SK-N-SH treated with all-trans-retinoic acid at 6 μM for 48 hours (cell line): ENCODE data around the gene MTFR1L.
A peak's percentile ranks its signal among the peaks of the same experiment; 100 is the strongest.

Experiments used
- ATAC-seq: fragments of 200-7000 bp; cut with Tn5 transposase; 3 replicates; pipeline ENCODE4 v1.9.1; 2020; ENCODE audit warnings: mild to moderate bottlenecking, moderate library complexity
- ARNTL ChIP-seq: fragments of 450-650 bp; formaldehyde crosslinking; IDR thresholded peaks from 2 replicates; pipeline ENCODE4 v1.5.0; 2020; ENCODE audit warnings: low read depth, mild to moderate bottlenecking, moderate library complexity, borderline replicate concordance
- BACH2 ChIP-seq: fragments of 250-450 bp; sonication (Bioruptor Pico); IDR thresholded peaks from 2 replicates; pipeline ENCODE4 v1.9.0; 2021; ENCODE audit warnings: mild to moderate bottlenecking, borderline replicate concordance
- CSDC2 ChIP-seq: fragments of 250-450 bp; sonication (Bioruptor Pico); IDR thresholded peaks from 2 replicates; pipeline ENCODE4 v1.5.0; 2020; ENCODE audit warnings: mild to moderate bottlenecking, moderate library complexity
- ESRRG ChIP-seq: fragments of 250-450 bp; sonication (Bioruptor Pico); IDR thresholded peaks from 2 replicates; pipeline ENCODE4 v1.6.1; 2021; ENCODE audit warnings: mild to moderate bottlenecking
- GLIS3 ChIP-seq: fragments of 250-450 bp; sonication (Bioruptor Pico); IDR thresholded peaks from 2 replicates; pipeline ENCODE4 v1.5.0; 2020; ENCODE audit warnings: mild to moderate bottlenecking, moderate library complexity
- ISL1 ChIP-seq: fragments of 250-450 bp; sonication (Bioruptor Pico); IDR thresholded peaks from 2 replicates; pipeline ENCODE4 v2.1.2; 2022; ENCODE audit warnings: mild to moderate bottlenecking, moderate library complexity
- OSR1 ChIP-seq: fragments of 250-450 bp; sonication (Bioruptor Pico); IDR thresholded peaks from 2 replicates; pipeline ENCODE4 v1.8.0; 2022; ENCODE audit warnings: moderate library complexity, mild to moderate bottlenecking, inconsistent platforms
- PPARA ChIP-seq: fragments of 250-450 bp; sonication (Bioruptor Pico); IDR thresholded peaks from 2 replicates; pipeline ENCODE4 v1.5.0; 2020; ENCODE audit warnings: mild to moderate bottlenecking, borderline replicate concordance
- RARB ChIP-seq: fragments of 250-450 bp; sonication (Bioruptor Pico); IDR thresholded peaks from 2 replicates; pipeline ENCODE4 v1.8.0; 2021; ENCODE audit warnings: mild to moderate bottlenecking, moderate library complexity
- SNAI2 ChIP-seq: fragments of 250-450 bp; sonication (Bioruptor Pico); IDR thresholded peaks from 2 replicates; pipeline ENCODE4 v1.5.0; 2020; ENCODE audit warnings: mild to moderate bottlenecking, moderate library complexity
- TCF4 ChIP-seq: fragments of 250-450 bp; sonication (Bioruptor Pico); IDR thresholded peaks from 2 replicates; pipeline ENCODE4 v1.8.0; 2021; ENCODE audit warnings: mild to moderate bottlenecking, moderate library complexity, borderline replicate concordance
- TOX ChIP-seq: fragments of 250-450 bp; sonication (Bioruptor Pico); IDR thresholded peaks from 2 replicates; pipeline ENCODE4 v1.8.0; 2021; ENCODE audit warnings: mild to moderate bottlenecking, moderate library complexity, borderline replicate concordance
- ZC3H10 ChIP-seq: fragments of 250-450 bp; sonication (Bioruptor Pico); IDR thresholded peaks from 2 replicates; pipeline ENCODE4 v1.5.1; 2021; ENCODE audit warnings: mild to moderate bottlenecking, moderate library complexity
- ZFP3 ChIP-seq: fragments of 250-450 bp; sonication (Bioruptor Pico); IDR thresholded peaks from 2 replicates; pipeline ENCODE4 v1.5.0; 2020; ENCODE audit warnings: mild to moderate bottlenecking, moderate library complexity
- ZFP30 ChIP-seq: fragments of 450-650 bp; formaldehyde crosslinking; IDR thresholded peaks from 2 replicates; pipeline ENCODE4 v1.5.0; 2022; ENCODE audit warnings: mild to moderate bottlenecking, moderate library complexity
- ZNF565 ChIP-seq: fragments of 450-650 bp; formaldehyde crosslinking; conservative IDR thresholded peaks from 2 replicates; pipeline ENCODE4 v1.5.0; 2020; ENCODE audit warnings: low read depth, mild to moderate bottlenecking, moderate library complexity
- ZNF70 ChIP-seq: fragments of 450-650 bp; formaldehyde crosslinking; IDR thresholded peaks from 2 replicates; pipeline ENCODE4 v1.5.0; 2020; ENCODE audit warnings: mild to moderate bottlenecking, moderate library complexity
- ZNF8 ChIP-seq: fragments of 450-650 bp; formaldehyde crosslinking; IDR thresholded peaks from 2 replicates; pipeline ENCODE4 v1.5.0; 2020; ENCODE audit warnings: mild to moderate bottlenecking, moderate library complexity
- TF ChIP-seq, protein P1 (sequence below): fragments of 250-450 bp; sonication (Bioruptor Pico); IDR thresholded peaks from 2 replicates; pipeline ENCODE4 v1.8.0; 2021; ENCODE audit warnings: low read depth, mild to moderate bottlenecking, moderate library complexity, borderline replicate concordance
- TF ChIP-seq, protein P2 (sequence below): fragments of 250-450 bp; sonication (Bioruptor Pico); IDR thresholded peaks from 2 replicates; pipeline ENCODE4 v1.8.0; 2020; ENCODE audit warnings: mild to moderate bottlenecking, moderate library complexity, borderline replicate concordance
- TF ChIP-seq, protein P3 (sequence below): fragments of 250-450 bp; sonication (Bioruptor Pico); IDR thresholded peaks from 2 replicates; pipeline ENCODE4 v1.5.1; 2021; ENCODE audit warnings: mild to moderate bottlenecking, moderate library complexity
- TF ChIP-seq, protein P4 (sequence below): fragments of 250-450 bp; sonication (Bioruptor Pico); IDR thresholded peaks from 2 replicates; pipeline ENCODE4 v1.5.1; 2020; ENCODE audit warnings: low read depth, mild to moderate bottlenecking, moderate library complexity

Gene MTFR1L

DNA sequence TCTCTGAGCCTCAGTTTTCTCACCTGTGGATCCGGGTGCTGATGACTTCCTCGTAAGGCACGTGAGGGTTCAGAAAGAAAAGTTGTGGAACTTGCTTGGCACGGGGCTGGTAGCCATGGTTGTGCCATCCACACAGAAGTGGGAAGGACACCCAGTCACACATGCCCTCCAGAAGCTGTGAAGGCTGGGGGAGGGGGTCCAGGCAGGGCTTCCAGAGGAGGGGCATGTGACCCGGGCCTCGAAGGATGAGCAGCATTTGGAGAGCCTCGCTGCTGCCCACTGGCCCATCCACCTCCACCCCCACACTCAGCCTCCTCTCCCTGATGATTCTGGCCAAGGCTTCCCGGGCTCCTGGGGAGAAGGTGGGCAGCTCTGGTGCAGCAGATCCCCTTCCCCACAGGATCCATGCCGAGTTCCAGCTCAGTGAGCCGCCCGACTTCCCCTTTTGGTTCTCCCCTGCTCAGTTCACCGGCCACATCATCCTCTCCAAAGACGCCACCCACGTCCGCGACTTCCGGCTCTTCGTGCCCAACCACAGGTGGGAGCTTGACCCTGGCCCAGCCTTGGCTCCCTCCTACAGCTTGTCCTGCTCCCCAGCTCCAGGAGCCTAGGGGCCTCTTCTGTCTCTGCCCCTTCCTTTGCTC lies 10.3 kb upstream of the MTFR1L start:
- ATAC-seq, result no peak

DNA sequence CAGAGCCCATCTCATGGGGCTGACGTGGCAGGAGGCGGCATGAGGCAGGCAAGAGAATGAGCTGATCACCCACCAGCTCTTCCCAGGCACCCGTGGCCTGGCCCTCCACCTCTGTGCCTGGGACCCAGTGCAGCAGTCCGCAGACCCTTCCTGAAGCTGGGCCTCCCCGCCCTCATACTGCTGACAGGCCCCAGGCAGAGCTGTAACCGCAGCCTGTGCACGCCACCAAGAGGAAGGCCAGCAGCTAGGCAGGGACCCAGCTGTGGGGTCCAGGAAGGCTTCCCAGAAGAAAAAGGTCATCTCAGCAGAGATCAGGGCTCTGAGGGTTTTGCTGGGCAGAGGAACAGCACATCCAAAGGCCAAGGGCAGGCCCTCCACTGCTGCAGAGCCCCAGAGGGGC lies 9.8 kb upstream of the MTFR1L start:
- TF ChIP-seq TCF4 (CRISPR knock-in tag) (no peak), ZNF70 (CRISPR knock-in tag) (peak; percentile 68), ZFP3 (CRISPR knock-in tag) (no peak)
- peak; percentile 3; the same call in 1 of the 3 replicates for ATAC-seq

More for the DNA sequence above, 10.3 kb upstream of the MTFR1L start:
- TF ChIP-seq ZNF8 (CRISPR knock-in tag), result no peak
- no peak for TF ChIP-seq TCF4 (CRISPR knock-in tag)
- TF ChIP-seq TOX (CRISPR knock-in tag), result no peak
- TF ChIP-seq CSDC2 (CRISPR knock-in tag), result no peak
- no peak for TF ChIP-seq SNAI2 (CRISPR knock-in tag)
- TF ChIP-seq RARB, result no peak
- TF ChIP-seq OSR1 (CRISPR knock-in tag), result no peak

DNA sequence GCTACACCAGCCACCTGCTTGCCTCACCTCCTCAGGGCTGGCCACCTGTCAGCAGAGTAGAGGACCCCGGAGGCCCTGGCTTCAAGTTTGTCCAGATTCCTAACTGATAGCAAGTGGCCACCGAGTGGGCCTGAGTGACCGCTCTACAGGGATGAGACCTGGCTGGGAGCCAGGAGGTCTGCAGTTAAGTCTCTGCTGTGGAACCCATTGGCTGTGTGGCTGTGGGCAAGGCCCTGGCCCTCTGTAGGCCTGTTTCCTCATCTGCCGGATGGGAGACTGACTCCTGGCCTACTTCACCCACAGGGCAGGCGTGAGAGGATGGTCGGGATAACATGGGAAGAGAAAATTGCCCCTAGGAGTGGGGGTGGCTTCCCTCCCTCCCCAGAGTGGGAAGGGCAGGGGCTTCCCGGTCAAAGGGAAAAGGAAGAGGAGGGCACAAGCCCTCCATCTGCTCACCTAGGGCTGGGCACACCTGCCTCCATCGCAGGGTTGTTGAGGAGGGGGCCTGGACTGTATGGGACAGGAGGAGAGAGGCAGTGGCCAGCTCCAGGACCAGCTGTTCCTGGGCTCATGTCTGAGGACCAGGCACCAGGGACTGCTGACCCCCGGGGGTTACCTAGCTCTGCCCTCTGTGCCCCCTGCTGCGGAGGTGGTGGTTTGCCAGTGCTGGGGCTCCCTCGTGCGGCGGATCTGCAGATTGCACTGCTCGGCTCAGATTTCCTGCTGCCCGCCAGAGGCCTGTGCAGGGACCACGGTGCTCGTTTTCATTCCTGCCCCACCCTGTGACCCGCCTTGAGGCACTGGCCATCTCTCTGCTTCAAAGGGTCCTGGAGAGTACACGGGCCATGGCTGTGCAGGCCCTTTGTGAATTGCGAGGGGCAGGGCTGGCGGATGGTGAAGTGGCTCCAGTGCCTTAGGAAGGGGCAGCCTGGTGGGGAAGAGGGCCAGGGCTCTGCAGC lies 9.1 kb upstream of the MTFR1L start:
- peak; percentile 84 for ATAC-seq
- TF ChIP-seq TCF4 (CRISPR knock-in tag), result no peak
- TF ChIP-seq ZNF8 (CRISPR knock-in tag), result no peak
- no peak for TF ChIP-seq TOX (CRISPR knock-in tag)
- TF ChIP-seq ESRRG (CRISPR knock-in tag), result no peak
- TF ChIP-seq, protein P1, sequence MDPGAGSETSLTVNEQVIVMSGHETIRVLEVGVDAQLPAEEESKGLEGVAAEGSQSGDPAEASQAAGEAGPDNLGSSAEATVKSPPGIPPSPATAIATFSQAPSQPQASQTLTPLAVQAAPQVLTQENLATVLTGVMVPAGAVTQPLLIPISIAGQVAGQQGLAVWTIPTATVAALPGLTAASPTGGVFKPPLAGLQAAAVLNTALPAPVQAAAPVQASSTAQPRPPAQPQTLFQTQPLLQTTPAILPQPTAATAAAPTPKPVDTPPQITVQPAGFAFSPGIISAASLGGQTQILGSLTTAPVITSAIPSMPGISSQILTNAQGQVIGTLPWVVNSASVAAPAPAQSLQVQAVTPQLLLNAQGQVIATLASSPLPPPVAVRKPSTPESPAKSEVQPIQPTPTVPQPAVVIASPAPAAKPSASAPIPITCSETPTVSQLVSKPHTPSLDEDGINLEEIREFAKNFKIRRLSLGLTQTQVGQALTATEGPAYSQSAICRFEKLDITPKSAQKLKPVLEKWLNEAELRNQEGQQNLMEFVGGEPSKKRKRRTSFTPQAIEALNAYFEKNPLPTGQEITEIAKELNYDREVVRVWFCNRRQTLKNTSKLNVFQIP (CRISPR knock-in tag), result no peak
- no peak for TF ChIP-seq ZC3H10
- TF ChIP-seq ZFP30 (CRISPR knock-in tag), result no peak
- TF ChIP-seq, protein P2, sequence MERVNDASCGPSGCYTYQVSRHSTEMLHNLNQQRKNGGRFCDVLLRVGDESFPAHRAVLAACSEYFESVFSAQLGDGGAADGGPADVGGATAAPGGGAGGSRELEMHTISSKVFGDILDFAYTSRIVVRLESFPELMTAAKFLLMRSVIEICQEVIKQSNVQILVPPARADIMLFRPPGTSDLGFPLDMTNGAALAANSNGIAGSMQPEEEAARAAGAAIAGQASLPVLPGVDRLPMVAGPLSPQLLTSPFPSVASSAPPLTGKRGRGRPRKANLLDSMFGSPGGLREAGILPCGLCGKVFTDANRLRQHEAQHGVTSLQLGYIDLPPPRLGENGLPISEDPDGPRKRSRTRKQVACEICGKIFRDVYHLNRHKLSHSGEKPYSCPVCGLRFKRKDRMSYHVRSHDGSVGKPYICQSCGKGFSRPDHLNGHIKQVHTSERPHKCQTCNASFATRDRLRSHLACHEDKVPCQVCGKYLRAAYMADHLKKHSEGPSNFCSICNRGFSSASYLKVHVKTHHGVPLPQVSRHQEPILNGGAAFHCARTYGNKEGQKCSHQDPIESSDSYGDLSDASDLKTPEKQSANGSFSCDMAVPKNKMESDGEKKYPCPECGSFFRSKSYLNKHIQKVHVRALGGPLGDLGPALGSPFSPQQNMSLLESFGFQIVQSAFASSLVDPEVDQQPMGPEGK (CRISPR knock-in tag), result no peak
- TF ChIP-seq, protein P3, sequence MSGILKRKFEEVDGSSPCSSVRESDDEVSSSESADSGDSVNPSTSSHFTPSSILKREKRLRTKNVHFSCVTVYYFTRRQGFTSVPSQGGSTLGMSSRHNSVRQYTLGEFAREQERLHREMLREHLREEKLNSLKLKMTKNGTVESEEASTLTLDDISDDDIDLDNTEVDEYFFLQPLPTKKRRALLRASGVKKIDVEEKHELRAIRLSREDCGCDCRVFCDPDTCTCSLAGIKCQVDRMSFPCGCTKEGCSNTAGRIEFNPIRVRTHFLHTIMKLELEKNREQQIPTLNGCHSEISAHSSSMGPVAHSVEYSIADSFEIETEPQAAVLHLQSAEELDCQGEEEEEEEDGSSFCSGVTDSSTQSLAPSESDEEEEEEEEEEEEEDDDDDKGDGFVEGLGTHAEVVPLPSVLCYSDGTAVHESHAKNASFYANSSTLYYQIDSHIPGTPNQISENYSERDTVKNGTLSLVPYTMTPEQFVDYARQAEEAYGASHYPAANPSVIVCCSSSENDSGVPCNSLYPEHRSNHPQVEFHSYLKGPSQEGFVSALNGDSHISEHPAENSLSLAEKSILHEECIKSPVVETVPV (CRISPR knock-in tag), result no peak
- no peak for TF ChIP-seq GLIS3 (CRISPR knock-in tag)
- TF ChIP-seq CSDC2 (CRISPR knock-in tag), result no peak
- TF ChIP-seq SNAI2 (CRISPR knock-in tag), result no peak
- no peak for TF ChIP-seq ZNF70 (CRISPR knock-in tag)
- TF ChIP-seq ISL1 (CRISPR knock-in tag), result no peak
- no peak for TF ChIP-seq PPARA

DNA sequence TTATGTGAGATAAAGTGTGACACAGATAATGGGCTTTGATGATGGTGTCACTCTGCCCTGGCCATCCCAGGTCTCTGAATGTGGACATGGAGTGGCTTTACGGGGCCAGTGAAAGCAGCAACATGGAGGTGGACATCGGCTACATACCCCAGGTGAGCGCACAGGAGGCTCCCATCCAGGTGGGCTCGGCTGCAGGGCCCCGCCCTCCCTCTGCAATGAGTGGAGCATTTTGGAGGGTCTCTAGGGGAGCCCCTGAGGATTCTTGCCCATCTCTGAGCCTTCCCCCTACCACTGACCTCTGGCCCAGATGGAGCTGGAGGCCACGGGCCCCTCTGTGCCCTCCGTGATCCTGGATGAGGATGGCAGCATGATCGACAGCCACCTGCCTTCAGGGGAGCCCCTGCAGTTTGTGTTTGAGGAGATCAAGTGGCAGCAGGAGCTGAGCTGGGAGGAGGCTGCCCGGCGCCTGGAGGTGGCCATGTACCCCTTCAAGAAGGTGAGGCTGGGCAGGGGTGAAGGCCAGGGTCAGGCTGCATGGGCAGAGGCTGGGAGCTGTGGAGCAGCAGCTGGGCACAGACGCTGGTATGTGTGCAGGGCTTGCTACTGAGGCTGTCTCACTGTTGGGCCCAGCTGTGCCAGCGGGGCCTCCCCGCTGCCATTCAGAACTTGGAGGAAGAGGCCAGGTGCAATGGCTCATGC lies 8.2 kb upstream of the MTFR1L start:
- ATAC-seq, result no peak
- TF ChIP-seq ZNF70 (CRISPR knock-in tag) (no peak), BACH2 (CRISPR knock-in tag) (no peak), SNAI2 (CRISPR knock-in tag) (no peak), PPARA (no peak), OSR1 (CRISPR knock-in tag) (no peak), ZNF565 (CRISPR knock-in tag) (no peak), ARNTL (CRISPR knock-in tag) (no peak), TOX (CRISPR knock-in tag) (no peak), TCF4 (CRISPR knock-in tag) (no peak), CSDC2 (CRISPR knock-in tag) (no peak), ESRRG (CRISPR knock-in tag) (no peak)
- TF ChIP-seq, protein P4, sequence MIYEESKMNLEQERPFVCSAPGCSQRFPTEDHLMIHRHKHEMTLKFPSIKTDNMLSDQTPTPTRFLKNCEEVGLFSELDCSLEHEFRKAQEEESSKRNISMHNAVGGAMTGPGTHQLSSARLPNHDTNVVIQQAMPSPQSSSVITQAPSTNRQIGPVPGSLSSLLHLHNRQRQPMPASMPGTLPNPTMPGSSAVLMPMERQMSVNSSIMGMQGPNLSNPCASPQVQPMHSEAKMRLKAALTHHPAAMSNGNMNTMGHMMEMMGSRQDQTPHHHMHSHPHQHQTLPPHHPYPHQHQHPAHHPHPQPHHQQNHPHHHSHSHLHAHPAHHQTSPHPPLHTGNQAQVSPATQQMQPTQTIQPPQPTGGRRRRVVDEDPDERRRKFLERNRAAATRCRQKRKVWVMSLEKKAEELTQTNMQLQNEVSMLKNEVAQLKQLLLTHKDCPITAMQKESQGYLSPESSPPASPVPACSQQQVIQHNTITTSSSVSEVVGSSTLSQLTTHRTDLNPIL (CRISPR knock-in tag), result no peak
- TF ChIP-seq, protein P2 (CRISPR knock-in tag), result no peak
- TF ChIP-seq, protein P1 (CRISPR knock-in tag), result no peak
